Measurements from ENCODE around the gene CBX1. TPM values are rescaled to one million over a fixed set of nuclear protein-coding genes. Genes with fewer than 3 reads are reported as not detected.
A peak's percentile ranks its signal among the peaks of the same experiment; 100 is the strongest.

CBX1 gene
- total and polyA plus RNA-seq, 2 of the 13 experiments (the other 11 are each of a cell fraction or from before 2014, with no cell fraction given): 17.8 to 108 TPM

- TF ChIP-seq GLI4 (CRISPR knock-in tag; IDR thresholded peaks at IDR 0.05; ENCODE audit: borderline replicate concordance) (peak; percentile 86), MBD4 (IDR thresholded peaks at IDR 0.05; ENCODE audit: borderline replicate concordance, low read length) (no peak), ZNF7 (CRISPR knock-in tag; IDR thresholded peaks at IDR 0.05) (no peak), TERF1 (CRISPR knock-in tag; IDR thresholded peaks at IDR 0.05) (peak; percentile 11; the same call in 1 of the 2 replicates), FOXM1 (CRISPR knock-in tag; IDR thresholded peaks at IDR 0.05) (0 out of 2 replicates have a peak, but pooled peaks have one; percentile 59), DRAP1 (CRISPR knock-in tag; IDR thresholded peaks at IDR 0.05) (peak; percentile 88), MLLT10 (CRISPR knock-in tag; IDR thresholded peaks at IDR 0.05) (no peak), SMC3 (IDR thresholded peaks at IDR 0.05; ENCODE audit: low read length) (no peak), CREB3 (CRISPR knock-in tag; IDR thresholded peaks at IDR 0.05) (no peak), ZFP62 (CRISPR knock-in tag; IDR thresholded peaks at IDR 0.05) (no peak), RAD51 (IDR thresholded peaks at IDR 0.05; ENCODE audit: borderline replicate concordance) (no peak), ZNF597 (CRISPR knock-in tag; IDR thresholded peaks at IDR 0.05) (no peak; the same call in 1 of the 2 replicates), SP1 (IDR thresholded peaks at IDR 0.05) (no peak), SP1 (CRISPR knock-in tag; IDR thresholded peaks at IDR 0.05) (peak; percentile 48), ZSCAN5A (CRISPR knock-in tag; IDR thresholded peaks at IDR 0.05; ENCODE audit: borderline replicate concordance) (peak; percentile 81; the same call in 1 of the 2 replicates), ZZZ3 (CRISPR knock-in tag; IDR thresholded peaks at IDR 0.05; ENCODE audit: borderline replicate concordance) (peak; percentile 81), ZNF543 (CRISPR knock-in tag; IDR thresholded peaks at IDR 0.05) (peak; percentile 99; the same call in 1 of the 2 replicates), SPEN (CRISPR knock-in tag; IDR thresholded peaks at IDR 0.05; ENCODE audit: low read depth) (peak; percentile 96), IKZF1 (IDR thresholded peaks at IDR 0.05) (no peak), ZNF552 (CRISPR knock-in tag; IDR thresholded peaks at IDR 0.05; ENCODE audit: borderline replicate concordance) (peak; percentile 13; the same call in 1 of the 2 replicates)
These were observed at the start of gene CBX1 (continued) for GRCh38 chr17:48101012-48101720.
